H1 (cell line): ENCODE results near the gene ACP2. TPM values are rescaled to one million over a fixed set of nuclear protein-coding genes. Genes with fewer than 3 reads are reported as not detected.

ENCODE experiments used
- CTCF ChIA-PET: fragments of 300-600 bp; sonication (Branson Sonifier 250); formaldehyde crosslinking; loops from one replicate; lab custom pipeline; 2021; ENCODE audit not compliant: partially characterized antibody; lab: Charles Lee
- POLR2A ChIA-PET: fragments of 300-600 bp; sonication (Branson Sonifier 250); formaldehyde crosslinking; loops from one replicate; lab custom pipeline; 2021; ENCODE audit warnings: inconsistent platforms; ENCODE audit not compliant: partially characterized antibody; lab: Charles Lee
- DNase-seq, 2 experiments: peaks; one replicate each; pipeline versions ENCODE4 v3.0.0 to v3.0.0-alpha.2; 2010 to 2022; ENCODE audit warnings: low spot score in 2 of 2, low read depth in 1 of 2, mixed read lengths in 1 of 2
- FAIRE-seq: peaks from 2 replicates; lab custom pipeline; 2011; peaks lifted over from hg19 to GRCh38; lab: Jason Lieb, UNC
- H2AFZ ChIP-seq: 2 replicates; pipeline ENCODE4 v1.8.1; 2012; ENCODE audit warnings: low read length, inconsistent platforms
- H2AK5ac ChIP-seq: 2 replicates; pipeline ENCODE4 v1.6.1; 2013; ENCODE audit warnings: low read depth, low read length
- H2BK120ac ChIP-seq: replicated peaks from 2 replicates; pipeline ENCODE3; 2013; ENCODE audit warnings: low read depth, low read length, inconsistent platforms
- H2BK12ac ChIP-seq: 2 replicates; pipeline ENCODE4 v1.6.1; 2013; ENCODE audit warnings: low read depth, low read length
- H2BK15ac ChIP-seq: 2 replicates; pipeline ENCODE4 v1.6.1; 2013; ENCODE audit warnings: low read length
- H2BK20ac ChIP-seq: 2 replicates; pipeline ENCODE4 v1.6.1; 2013; ENCODE audit warnings: low read length
- H2BK5ac ChIP-seq: 2 replicates; pipeline ENCODE4 v1.6.1; 2013; ENCODE audit warnings: low read depth, low read length
- H3K14ac ChIP-seq: 2 replicates; pipeline ENCODE4 v1.6.1; 2013; ENCODE audit warnings: inconsistent platforms; ENCODE audit not compliant: insufficient read length
- H3K18ac ChIP-seq: 2 replicates; pipeline ENCODE4 v1.6.1; 2013; ENCODE audit warnings: low read length; ENCODE audit errors: extremely low read depth
- H3K23ac ChIP-seq: 2 replicates; pipeline ENCODE4 v1.6.1; 2013; ENCODE audit warnings: inconsistent platforms; ENCODE audit not compliant: insufficient read length
- H3K23me2 ChIP-seq: 2 replicates; pipeline ENCODE4 v1.6.1; 2013; ENCODE audit warnings: low read depth, low read length
- H3K27ac ChIP-seq: 2 replicates; pipeline ENCODE4 v1.6.1; 2011; ENCODE audit warnings: low read depth, low read length, inconsistent platforms
- H3K27me3 ChIP-seq, 4 experiments: replicated peaks in 1 of 4; 1 replicate in 1 of 4; 2 replicates in 3 of 4; pipeline versions ENCODE4 v1.6.1 to v1.8.1; 2011 to 2013; ENCODE audit warnings: low read length in 3 of 4, mild to moderate bottlenecking in 3 of 4, inconsistent platforms in 2 of 4, mixed read lengths in 2 of 4, moderate library complexity in 1 of 4; ENCODE audit not compliant: control insufficient read depth in 3 of 4, insufficient read depth in 3 of 4; ENCODE audit errors: extremely low read depth in 1 of 4
- H3K36me3 ChIP-seq, 4 experiments: 2 replicates each; pipeline versions ENCODE4 v1.6.1 to v1.8.1; 2011 to 2013; ENCODE audit warnings: mild to moderate bottlenecking in 4 of 4, low read length in 3 of 4, moderate library complexity in 2 of 4, control low read depth in 1 of 4, inconsistent platforms in 1 of 4; ENCODE audit not compliant: insufficient read depth in 4 of 4, control insufficient read depth in 2 of 4
- H3K4ac ChIP-seq: replicated peaks from 2 replicates; pipeline ENCODE3; 2013; ENCODE audit warnings: low read length, low read depth, mixed read lengths, inconsistent platforms; ENCODE audit not compliant: insufficient read length
- H3K4me1 ChIP-seq, 4 experiments: replicated peaks in 1 of 4; 1 replicate in 1 of 4; 2 replicates in 3 of 4; pipeline versions ENCODE4 v1.6.1 to v1.8.1; 2011 to 2013; ENCODE audit warnings: low read length in 3 of 4, inconsistent platforms in 2 of 4, mixed read lengths in 1 of 4; ENCODE audit not compliant: insufficient read depth in 4 of 4, control insufficient read depth in 3 of 4
- H3K4me2 ChIP-seq, 2 experiments: 2 replicates each; pipeline versions ENCODE4 v1.6.1 to v1.8.1; 2011 to 2013; ENCODE audit warnings: low read depth in 2 of 2, low read length in 2 of 2, control low read depth in 1 of 2, inconsistent platforms in 1 of 2, mild to moderate bottlenecking in 1 of 2; ENCODE audit not compliant: insufficient read depth in 1 of 2
- H3K4me3 ChIP-seq, 4 experiments: fragments of 200-600, 300-600 bp in 1 of 4; sonication (generic), shearing (Covaris generic), sonication (Bioruptor Twin) in 1 of 4; 2 replicates each; pipeline versions ENCODE4 v1.5.1 to v1.8.1; 2011 to 2016; ENCODE audit warnings: low read length in 4 of 4, low read depth in 3 of 4, control low read depth in 2 of 4, inconsistent platforms in 2 of 4, mild to moderate bottlenecking in 2 of 4, mixed read lengths in 1 of 4, moderate library complexity in 1 of 4; ENCODE audit not compliant: insufficient read depth in 2 of 4; ENCODE audit errors: extremely low read depth in 1 of 4
- H3K56ac ChIP-seq: replicated peaks from 2 replicates; pipeline ENCODE3; 2013; ENCODE audit warnings: low read depth, mild to moderate bottlenecking, mixed read lengths, low read length, inconsistent platforms; ENCODE audit not compliant: insufficient read length
- H3K79me1 ChIP-seq: 2 replicates; pipeline ENCODE4 v1.6.1; 2013; ENCODE audit warnings: low read depth, low read length, control low read depth
- H3K79me2 ChIP-seq, 2 experiments: 2 replicates each; pipeline versions ENCODE4 v1.6.1 to v1.8.1; 2012 to 2013; ENCODE audit warnings: low read length in 2 of 2, mild to moderate bottlenecking in 2 of 2, inconsistent platforms in 1 of 2; ENCODE audit not compliant: insufficient read depth in 2 of 2, control insufficient read depth in 1 of 2
- H3K9ac ChIP-seq, 4 experiments: replicated peaks in 1 of 4; 1 replicate in 1 of 4; 2 replicates in 3 of 4; pipeline versions ENCODE4 v1.6.1 to v1.8.1; 2011 to 2013; ENCODE audit warnings: low read depth in 3 of 4, low read length in 3 of 4, control low read depth in 2 of 4, mild to moderate bottlenecking in 2 of 4, moderate library complexity in 2 of 4, inconsistent platforms in 1 of 4; ENCODE audit errors: extremely low read depth in 1 of 4
- H3K9me3 ChIP-seq, 2 experiments: 2 replicates each; pipeline versions ENCODE4 v1.6.1 to v1.8.1; 2012 to 2013; ENCODE audit warnings: mild to moderate bottlenecking in 2 of 2, moderate library complexity in 2 of 2, control low read depth in 1 of 2, inconsistent platforms in 1 of 2, low read depth in 1 of 2, low read length in 1 of 2, mixed read lengths in 1 of 2; ENCODE audit not compliant: insufficient read depth in 2 of 2
- H4K20me1 ChIP-seq, 2 experiments: replicated peaks in 1 of 2; 2 replicates each; pipeline versions ENCODE3 to v1.8.1; 2011 to 2013; ENCODE audit warnings: inconsistent platforms in 2 of 2, low read length in 2 of 2, mild to moderate bottlenecking in 1 of 2; ENCODE audit not compliant: insufficient read depth in 2 of 2, control insufficient read depth in 1 of 2
- H4K5ac ChIP-seq: 2 replicates; pipeline ENCODE4 v1.6.1; 2013; ENCODE audit warnings: low read length, low read depth, mixed read lengths, inconsistent platforms; ENCODE audit not compliant: insufficient read length
- H4K8ac ChIP-seq: 2 replicates; pipeline ENCODE4 v1.8.0; 2013; ENCODE audit warnings: mild to moderate bottlenecking, moderate library complexity, low read length, inconsistent platforms; ENCODE audit not compliant: insufficient read depth; ENCODE audit errors: extremely low read depth
- H4K91ac ChIP-seq: replicated peaks from 2 replicates; pipeline ENCODE3; 2013; ENCODE audit warnings: low read length, mixed read lengths, inconsistent platforms; ENCODE audit not compliant: insufficient read length
- ASH2L ChIP-seq: fragments of 200-600, 300-600 bp; sonication (generic); IDR thresholded peaks from one replicate; pipeline ENCODE4 v1.7.1; 2017; ENCODE audit warnings: low read length
- EZH2 ChIP-seq: fragments of 200-600 bp; sonication (generic); IDR thresholded peaks from 2 replicates; pipeline ENCODE4 v1.7.1; 2012; ENCODE audit warnings: low read depth, mild to moderate bottlenecking, moderate library complexity, low read length, inconsistent platforms; ENCODE audit not compliant: severe bottlenecking
- SIN3A ChIP-seq, 2 experiments: IDR thresholded peaks in 1 of 2; conservative IDR thresholded peaks in 1 of 2; 2 replicates each; pipeline ENCODE4 v1.6.1; 2011 to 2012; ENCODE audit warnings: low read length in 2 of 2, improper control_type of control experiment in 1 of 2, low read depth in 1 of 2, mild to moderate bottlenecking in 1 of 2
- SUZ12 ChIP-seq: fragments of 200-600 bp; sonication (generic); IDR thresholded peaks from 2 replicates; pipeline ENCODE4 v1.6.1; 2012; ENCODE audit warnings: mild to moderate bottlenecking, inconsistent platforms, low read length, moderate library complexity, mixed read lengths
- WGBS, 2 experiments: shearing (Covaris generic) in 1 of 2; methylation state at CpG; one replicate each; pipeline versions ENCODE4 v1.1.6 to v1.1.7; 2013 to 2015; ENCODE audit warnings: low lambda C conversion rate in 2 of 2, mixed read lengths in 2 of 2, inconsistent platforms in 1 of 2, low coverage in 1 of 2, missing lambda C conversion rate in 1 of 2; ENCODE audit not compliant: insufficient replicate concordance in 2 of 2, insufficient coverage in 1 of 2, insufficient read length in 1 of 2; ENCODE audit errors: extremely low coverage in 1 of 2, missing lambda C conversion rate in 1 of 2; 5-methylcytosine and 5-hydroxymethylcytosine counted together
- polyA plus RNA-seq, 7 experiments: library from polyadenylated mRNA; depleted of rRNA in 3 of 7; stranded (reverse) in 5 of 7; unstranded in 2 of 7; fragments of >200 nt in 5 of 7; fragments of 200-250 nt in 2 of 7; gene quantifications; 1 replicate in 5 of 7; 2 replicates in 1 of 7; 4 replicates in 1 of 7; pipeline versions ENCODE4 v1.2.1 to v1.2.3, GENCODE V29; 2011 to 2013; ENCODE audit warnings: missing spikeins in 2 of 7, mixed read lengths in 2 of 7
- total RNA-seq: library from RNA; stranded (reverse); fragmentation: NEBNext Ultra II Directional; extraction: Animal tissue kit (Norgen Biotek cat#: 25700); gene quantifications from 2 replicates; pipeline ENCODE4 v1.2.1, GENCODE V29; 2021

ACP2 gene
- total and polyA plus RNA-seq, 2 of the 8 experiments (the other 6 are each of a cell fraction or from before 2014, with no cell fraction given): 17.8 to 19.8 TPM

GRCh38 chr11:47270331-47271271 lies 22.0 kb upstream of the ACP2 start:
- Histone ChIP-seq H4K20me1 (peaks cover 8 to 17% of the 10 kb centered on the region in 2 experiments), H4K5ac (peak overlapping the region; percentile 60), H2BK15ac (no peak overlapping the region), H3K18ac (no peak overlapping the region), H3K27me3 (no peaks in the 10 kb centered on the region), H2BK20ac (no peak overlapping the region), H2BK120ac (no peak overlapping the region), H2BK12ac (no peak overlapping the region), H3K27ac (no peak overlapping the region), H3K4me2 (peak overlapping the region; percentile 86 to 99), H3K4ac (no peak overlapping the region), H4K8ac (no peak overlapping the region; the same call in 1 of the 2 replicates), H3K4me1 (peaks cover 14 to 25% (median 17%) of the 10 kb centered on the region in 4 experiments), H3K36me3 (peaks cover 0 to 8% (median 7%) of the 10 kb centered on the region in 4 experiments; a peak in 4 of 8 replicates), H3K79me2 (peaks cover 0 to 47% of the 10 kb centered on the region in 2 experiments; a peak in 3 of 4 replicates), H3K79me1 (peaks cover 20% of the 10 kb centered on the region), H2BK5ac (no peak overlapping the region), H3K4me3 (peak overlapping the region; percentile 75 to 93 (median 81)), H3K14ac (no peak overlapping the region), H2AFZ (no peak overlapping the region), H3K23ac (no peak overlapping the region), H3K9me3 (no peaks in the 10 kb centered on the region), H3K9ac (peak overlapping the region in 3 of 4 experiments; percentile 20 to 51 (median 29); a peak in 3 of 7 replicates), H2AK5ac (no peak overlapping the region), H4K91ac (no peak overlapping the region), H3K56ac (no peak overlapping the region), H3K23me2 (peaks cover 13% of the 10 kb centered on the region)
- WGBS, 2 experiments: 24% methylated on average over 10 of the region's 34 CpGs; no CpG with 5 or more reads in 1 of the 2 experiments
- POLR2A ChIA-PET: interaction anchor here (1.0 to 4.0 kb wide), 6 partner anchors 9 to 84 kb away, joined by 3 to 26 read pairs (median 4); partner anchors contain the start of genes ACP2 and NR1H3
- peak in 1 of 2 experiments; percentile 50 for DNase-seq
- CTCF ChIA-PET: interaction anchor here (0.7 to 7.4 kb wide), 12 partner anchors 9 to 162 kb away, joined by 3 to 72 read pairs (median 4); partner anchors contain the start of genes ACP2 and NR1H3
- TF ChIP-seq SIN3A (conservative IDR thresholded peaks at IDR 0.05 in 1 of 2, IDR thresholded peaks at IDR 0.05 in 1 of 2; ENCODE audit: low read depth in 1 of 2, low read length in 2 of 2) (0 out of 4 replicates have a peak, but pooled peaks have one; percentile 29 to 48), EZH2 (no peak), SUZ12 (no peak), ASH2L (peak; percentile 1)
- no peak for FAIRE-seq
